ENCODE measurements around the gene HDAC1. TPM values are rescaled to one million over a fixed set of nuclear protein-coding genes. Genes with fewer than 3 reads are reported as not detected.

Gene HDAC1
- total and polyA plus RNA-seq, 4 experiments from 2014 or later, result 169 to 190 (median 180) TPM

GRCh38 chr1:32318127-32318869 is 26.4 kb downstream of the HDAC1 start:
- Mint-ChIP-seq H3K36me3 (peaks cover 20 to 36% of the 10 kb centered on the region in 2 donors), H3K27me3 (no peaks in the 10 kb centered on the region), H3K4me1 (peaks cover 29 to 49% (median 40%) of the 10 kb centered on the region in 4 donors), H3K27ac (peak overlapping the region in 4 of 7 donors; percentile 56 to 82 (median 64)), H3K4me3 (no peak overlapping the region), H3K9me3 (no peaks in the 10 kb centered on the region)
- CTCF ChIA-PET (ENCODE audit: partially characterized antibody), result interaction anchor here (1.2 to 2.0 kb wide), 2 partner anchors 22 to 65 kb away, joined by 3 to 4 read pairs; no protein-coding TSS in a partner anchor
- Histone ChIP-seq H3K27ac (ENCODE audit: low read depth, low read length) (no peak overlapping the region), H3K4me3 (ENCODE audit: low read length in 2 of 2) (no peak overlapping the region), H3K4me1 (ENCODE audit: insufficient read depth, low read length) (peaks cover 44% of the 10 kb centered on the region), H3K36me3 (ENCODE audit: insufficient read depth, low read length) (peaks cover 22% of the 10 kb centered on the region), H3K27me3 (ENCODE audit: insufficient read depth, low read length) (no peaks in the 10 kb centered on the region), H3K9me3 (ENCODE audit: control insufficient read depth in 1 of 2, low read length in 2 of 2) (no peaks in the 10 kb centered on the region)
- intact Hi-C loops (cut with micrococcal nuclease), result no loop called here
- POLR2A ChIA-PET (ENCODE audit: partially characterized antibody), result interaction anchor here (0.9 to 2.2 kb wide), 5 partner anchors 10 to 27 kb away, joined by 3 to 15 read pairs (median 4); partner anchors contain the start of genes HDAC1 and MARCKSL1
- DNase-seq, result no peak

GRCh38 chr1:32321712-32322291 is 29.9 kb downstream of the HDAC1 start:
- H3K27ac Mint-ChIP-seq, result peak overlapping the region; percentile 88 to 96 (median 90)
- peak overlapping the region; percentile 72 to 85 (median 78) for H3K4me3 Mint-ChIP-seq
- H3K4me1 ChIP-seq (ENCODE audit: insufficient read depth, low read length), result peaks cover 63% of the 10 kb centered on the region
- H3K36me3 ChIP-seq (ENCODE audit: insufficient read depth, low read length), result peaks cover 27% of the 10 kb centered on the region
- POLR2A ChIA-PET (ENCODE audit: partially characterized antibody), result interaction anchor here (0.6 to 5.2 kb wide), 38 partner anchors 9 to 387 kb away, joined by 3 to 96 read pairs (median 4); partner anchors contain the start of genes BSDC1, CCDC28B, FAM167B and HDAC1
- CTCF ChIA-PET (ENCODE audit: partially characterized antibody), result interaction anchor here (0.5 to 7.8 kb wide), 21 partner anchors 10 to 1519 kb away, joined by 3 to 47 read pairs (median 5); partner anchors contain the start of genes HDAC1, LCK, MARCKSL1 and TMEM39B
- H3K4me3 ChIP-seq (ENCODE audit: low read length in 2 of 2), result no peak overlapping the region
- no peaks in the 10 kb centered on the region for H3K27me3 Mint-ChIP-seq
- intact Hi-C loops (cut with micrococcal nuclease), result loop anchor here (2.0 kb wide), 1 partner anchor 13 kb away; no protein-coding TSS in a partner anchor
- H3K4me1 Mint-ChIP-seq, result peaks cover 26 to 55% (median 42%) of the 10 kb centered on the region in 4 donors
- H3K27me3 ChIP-seq (ENCODE audit: insufficient read depth, low read length), result no peaks in the 10 kb centered on the region
- H3K9me3 ChIP-seq (ENCODE audit: control insufficient read depth in 1 of 2, low read length in 2 of 2), result no peaks in the 10 kb centered on the region
- H3K27ac ChIP-seq (ENCODE audit: low read depth, low read length), result peak overlapping the region; percentile 18
- no peaks in the 10 kb centered on the region for H3K9me3 Mint-ChIP-seq
- peak; percentile 55 to 66 (median 59) for DNase-seq
- peaks cover 13 to 33% of the 10 kb centered on the region in 2 donors for H3K36me3 Mint-ChIP-seq

- intact Hi-C loops (cut with micrococcal nuclease), result no loop called here
- Histone ChIP-seq H3K4me1 (ENCODE audit: insufficient read depth, low read length) (peaks cover 29% of the 10 kb centered on the region), H3K27me3 (ENCODE audit: insufficient read depth, low read length) (no peaks in the 10 kb centered on the region), H3K36me3 (ENCODE audit: insufficient read depth, low read length) (peaks cover 63% of the 10 kb centered on the region), H3K4me3 (ENCODE audit: low read length in 2 of 2) (no peak overlapping the region), H3K27ac (ENCODE audit: low read depth, low read length) (no peak overlapping the region), H3K9me3 (ENCODE audit: control insufficient read depth in 1 of 2, low read length in 2 of 2) (no peaks in the 10 kb centered on the region)
- POLR2A ChIA-PET (ENCODE audit: partially characterized antibody), result interaction anchor here (1.0 kb wide), 1 partner anchor 9 kb away, joined by 3 read pairs; the partner anchor contains the start of gene MARCKSL1
- Mint-ChIP-seq H3K27me3 (no peaks in the 10 kb centered on the region), H3K36me3 (peaks cover 50 to 70% of the 10 kb centered on the region in 2 donors), H3K4me3 (no peak overlapping the region), H3K9me3 (no peaks in the 10 kb centered on the region), H3K27ac (peak overlapping the region in 1 of 7 donors; percentile 56), H3K4me1 (peaks cover 19 to 33% (median 25%) of the 10 kb centered on the region in 4 donors)
- no peak for DNase-seq
- CTCF ChIA-PET (ENCODE audit: partially characterized antibody), result no interaction called here
Measured at GRCh38 chr1:32327204-32327603, 35.3 kb downstream of the HDAC1 start.

GRCh38 chr1:32329931-32330466 is 38.1 kb downstream of the HDAC1 start:
- Mint-ChIP-seq H3K27me3 (no peaks in the 10 kb centered on the region), H3K36me3 (peaks cover 53 to 76% of the 10 kb centered on the region in 2 donors), H3K9me3 (peaks cover 0 to 2% (median 0%) of the 10 kb centered on the region in 8 donors), H3K4me1 (peaks cover 15 to 27% (median 20%) of the 10 kb centered on the region in 4 donors), H3K4me3 (no peak overlapping the region), H3K27ac (peak overlapping the region; percentile 38 to 93 (median 82))
- ChIA-PET CTCF (ENCODE audit: partially characterized antibody) (interaction anchor here (0.9 to 4.3 kb wide), 4 partner anchors 42 to 114 kb away, joined by 3 to 14 read pairs (median 8); no protein-coding TSS in a partner anchor), POLR2A (ENCODE audit: partially characterized antibody) (interaction anchor here (0.9 to 1.5 kb wide), 3 partner anchors 8 to 24 kb away, joined by 3 to 6 read pairs (median 5); no protein-coding TSS in a partner anchor)
- Histone ChIP-seq H3K36me3 (ENCODE audit: insufficient read depth, low read length) (peaks cover 65% of the 10 kb centered on the region), H3K4me1 (ENCODE audit: insufficient read depth, low read length) (peaks cover 17% of the 10 kb centered on the region), H3K27me3 (ENCODE audit: insufficient read depth, low read length) (no peaks in the 10 kb centered on the region), H3K9me3 (ENCODE audit: control insufficient read depth in 1 of 2, low read length in 2 of 2) (no peaks in the 10 kb centered on the region), H3K27ac (ENCODE audit: low read depth, low read length) (no peak overlapping the region), H3K4me3 (ENCODE audit: low read length in 2 of 2) (no peak overlapping the region)
- intact Hi-C loops (cut with micrococcal nuclease), result no loop called here
- DNase-seq, result no peak

DNA sequence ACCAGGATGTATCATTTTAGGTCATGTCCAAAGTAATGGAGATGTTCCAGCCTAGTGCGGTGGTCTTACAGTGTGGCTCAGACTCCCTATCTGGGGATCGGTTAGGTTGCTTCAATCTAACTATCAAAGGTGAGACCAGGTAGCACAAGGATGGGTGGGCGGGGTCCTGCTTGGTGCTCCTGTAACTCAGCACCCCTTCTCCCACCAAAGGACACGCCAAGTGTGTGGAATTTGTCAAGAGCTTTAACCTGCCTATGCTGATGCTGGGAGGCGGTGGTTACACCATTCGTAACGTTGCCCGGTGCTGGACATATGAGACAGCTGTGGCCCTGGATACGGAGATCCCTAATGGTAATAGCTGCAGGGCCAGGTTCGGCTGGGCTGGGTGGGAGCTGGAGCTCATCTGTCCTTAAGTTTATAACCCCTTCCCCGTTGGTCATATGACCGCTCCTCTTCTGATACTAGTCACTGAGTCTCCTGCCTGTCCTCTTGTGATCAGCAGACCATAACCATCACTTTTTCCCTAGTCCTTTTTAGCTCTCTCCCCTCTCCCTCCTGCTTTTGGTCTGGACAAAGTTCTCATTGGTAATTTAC is 38.8 kb downstream of the HDAC1 start:
- Histone ChIP-seq H3K4me1 (ENCODE audit: insufficient read depth, low read length) (peaks cover 17% of the 10 kb centered on the region), H3K27ac (ENCODE audit: low read depth, low read length) (no peak overlapping the region), H3K4me3 (ENCODE audit: low read length in 2 of 2) (no peak overlapping the region), H3K36me3 (ENCODE audit: insufficient read depth, low read length) (peaks cover 59% of the 10 kb centered on the region), H3K9me3 (ENCODE audit: control insufficient read depth in 1 of 2, low read length in 2 of 2) (no peaks in the 10 kb centered on the region), H3K27me3 (ENCODE audit: insufficient read depth, low read length) (no peaks in the 10 kb centered on the region)
- DNase-seq, result no peak
- H3K4me3 Mint-ChIP-seq, result no peak overlapping the region
- intact Hi-C loops (cut with micrococcal nuclease), result no loop called here
- H3K9me3 Mint-ChIP-seq, result peaks cover 0 to 3% (median 0%) of the 10 kb centered on the region in 8 donors
- peaks cover 47 to 70% of the 10 kb centered on the region in 2 donors for H3K36me3 Mint-ChIP-seq
- H3K27ac Mint-ChIP-seq, result peak overlapping the region in 1 of 7 donors; percentile 67
- no peaks in the 10 kb centered on the region for H3K27me3 Mint-ChIP-seq
- CTCF ChIA-PET (ENCODE audit: partially characterized antibody), result interaction anchor here (0.6 to 4.3 kb wide), 5 partner anchors 42 to 115 kb away, joined by 3 to 14 read pairs (median 8); no protein-coding TSS in a partner anchor
- H3K4me1 Mint-ChIP-seq, result peaks cover 14 to 23% (median 17%) of the 10 kb centered on the region in 4 donors
- POLR2A ChIA-PET (ENCODE audit: partially characterized antibody), result interaction anchor here (0.6 to 1.5 kb wide), 5 partner anchors 8 to 91 kb away, joined by 3 to 6 read pairs (median 5); no protein-coding TSS in a partner anchor

GRCh38 chr1:32331549-32331948 is 39.7 kb downstream of the HDAC1 start:
- no peak overlapping the region for H3K4me3 Mint-ChIP-seq

More at GRCh38 chr1:32331549-32331948, 39.7 kb downstream of the HDAC1 start:
- peaks cover 21% of the 10 kb centered on the region for H3K4me1 ChIP-seq (ENCODE audit: insufficient read depth, low read length)
- ChIA-PET POLR2A (ENCODE audit: partially characterized antibody) (interaction anchor here (0.5 to 2.1 kb wide), 7 partner anchors 9 to 187 kb away, joined by 3 to 6 read pairs (median 4); no protein-coding TSS in a partner anchor), CTCF (ENCODE audit: partially characterized antibody) (interaction anchor here (1.9 to 4.3 kb wide), 3 partner anchors 41 to 116 kb away, joined by 8 to 14 read pairs (median 9); no protein-coding TSS in a partner anchor)
- H3K36me3 ChIP-seq (ENCODE audit: insufficient read depth, low read length), result peaks cover 55% of the 10 kb centered on the region
- intact Hi-C loops (cut with micrococcal nuclease), result no loop called here
- H3K36me3 Mint-ChIP-seq, result peaks cover 47 to 67% of the 10 kb centered on the region in 2 donors
- no peak for DNase-seq
- H3K4me1 Mint-ChIP-seq, result peaks cover 14 to 26% (median 17%) of the 10 kb centered on the region in 4 donors
- H3K27me3 ChIP-seq (ENCODE audit: insufficient read depth, low read length), result no peaks in the 10 kb centered on the region
- H3K27ac ChIP-seq (ENCODE audit: low read depth, low read length), result no peak overlapping the region
- H3K9me3 Mint-ChIP-seq, result peaks cover 0 to 3% (median 0%) of the 10 kb centered on the region in 8 donors
- H3K27ac Mint-ChIP-seq, result peak overlapping the region in 4 of 7 donors; percentile 2 to 67 (median 54)
- no peak overlapping the region for H3K4me3 ChIP-seq (ENCODE audit: low read length in 2 of 2)
- no peaks in the 10 kb centered on the region for H3K27me3 Mint-ChIP-seq
- H3K9me3 ChIP-seq (ENCODE audit: control insufficient read depth in 1 of 2, low read length in 2 of 2), result no peaks in the 10 kb centered on the region
